ENCODE measurements around the gene F3.

Gene F3

GRCh38 chr1:94504601-94505000, 37.0 kb downstream of the F3 start:
- H3K27ac ChIP-seq = no peak overlapping the region
- no peak overlapping the region for H3K4me3 ChIP-seq (ENCODE audit: low read depth in 1 of 2, low read length in 1 of 2)
- no peaks in the 10 kb centered on the region for H3K4me1 ChIP-seq (ENCODE audit: control insufficient read depth in 1 of 2, insufficient read depth in 1 of 2, low read depth in 1 of 2, low read length in 1 of 2)
- TF ChIP-seq CTCF (IDR thresholded peaks at IDR 0.05) = no peak
- no peaks in the 10 kb centered on the region for H3K9me3 ChIP-seq
- H3K27me3 ChIP-seq = no peaks in the 10 kb centered on the region
- H3K36me3 ChIP-seq = peaks cover 34% of the 10 kb centered on the region

GRCh38 chr1:94503153-94503552, 38.4 kb downstream of the F3 start:
- H3K27ac ChIP-seq = no peak overlapping the region
- H3K4me1 ChIP-seq (ENCODE audit: control insufficient read depth in 1 of 2, insufficient read depth in 1 of 2, low read depth in 1 of 2, low read length in 1 of 2) = no peaks in the 10 kb centered on the region
- no peak overlapping the region for H3K4me3 ChIP-seq (ENCODE audit: low read depth in 1 of 2, low read length in 1 of 2)
- H3K36me3 ChIP-seq = peaks cover 46% of the 10 kb centered on the region
- H3K9me3 ChIP-seq = no peaks in the 10 kb centered on the region
- no peaks in the 10 kb centered on the region for H3K27me3 ChIP-seq
- no peak for TF ChIP-seq CTCF (IDR thresholded peaks at IDR 0.05)

GRCh38 chr1:94501935-94502334, 39.6 kb downstream of the F3 start:
- Histone ChIP-seq H3K9me3 (no peaks in the 10 kb centered on the region), H3K27me3 (no peaks in the 10 kb centered on the region), H3K27ac (no peak overlapping the region), H3K4me1 (ENCODE audit: control insufficient read depth in 1 of 2, insufficient read depth in 1 of 2, low read depth in 1 of 2, low read length in 1 of 2) (no peaks in the 10 kb centered on the region), H3K36me3 (peaks cover 46% of the 10 kb centered on the region), H3K4me3 (ENCODE audit: low read depth in 1 of 2, low read length in 1 of 2) (no peak overlapping the region)
- TF ChIP-seq CTCF (IDR thresholded peaks at IDR 0.05) = no peak

- Histone ChIP-seq H3K9me3 (no peaks in the 10 kb centered on the region), H3K27ac (no peak overlapping the region), H3K36me3 (peaks cover 44% of the 10 kb centered on the region), H3K4me3 (ENCODE audit: low read depth in 1 of 2, low read length in 1 of 2) (no peak overlapping the region), H3K27me3 (no peaks in the 10 kb centered on the region), H3K4me1 (ENCODE audit: control insufficient read depth in 1 of 2, insufficient read depth in 1 of 2, low read depth in 1 of 2, low read length in 1 of 2) (no peaks in the 10 kb centered on the region)
- no peak for TF ChIP-seq CTCF (IDR thresholded peaks at IDR 0.05)
Observed at GRCh38 chr1:94501426-94501825, 40.1 kb downstream of the F3 start.

GRCh38 chr1:94496076-94496755, 45.3 kb downstream of the F3 start:
- TF ChIP-seq CTCF (IDR thresholded peaks at IDR 0.05) = no peak
- no peak overlapping the region for H3K4me3 ChIP-seq (ENCODE audit: low read depth in 1 of 2, low read length in 1 of 2)
- H3K36me3 ChIP-seq = peaks cover 41% of the 10 kb centered on the region
- no peaks in the 10 kb centered on the region for H3K4me1 ChIP-seq (ENCODE audit: control insufficient read depth in 1 of 2, insufficient read depth in 1 of 2, low read depth in 1 of 2, low read length in 1 of 2)
- H3K27me3 ChIP-seq = no peaks in the 10 kb centered on the region
- no peaks in the 10 kb centered on the region for H3K9me3 ChIP-seq
- H3K27ac ChIP-seq = no peak overlapping the region

Measured in neutrophil (primary cell).